Fibroblast of skin of right biceps (primary cell): ENCODE measurements around the gene ZNF181.

ENCODE experiments used
- DNase-seq: peaks from one replicate; pipeline ENCODE4 v3.0.0-alpha.2; 2013

The ZNF181 gene

GRCh38 chr19:34759218-34759917 is 25.3 kb downstream of the ZNF181 start:
- DNase-seq = no peak

GRCh38 chr19:34766386-34766785 is 32.3 kb downstream of the ZNF181 start:
- DNase-seq = no peak

GRCh38 chr19:34767951-34768350 is 33.9 kb downstream of the ZNF181 start:
- DNase-seq = no peak

- DNase-seq = peak; percentile 88
Observed at GRCh38 chr19:34772697-34773554, 38.9 kb downstream of the ZNF181 start, which contains the start of gene ZNF599. Gene ZNF599 (minus strand): TSS chr19:34773215. CDS start chr19:34772841, 374 bp downstream.

- DNase-seq = no peak
Observed at GRCh38 chr19:34773555-34773864, 39.5 kb downstream of the ZNF181 start.

GRCh38 chr19:34774857-34775256 is 40.8 kb downstream of the ZNF181 start:
- no peak for DNase-seq

- no peak for DNase-seq
Observed at GRCh38 chr19:34778342-34778741, 44.3 kb downstream of the ZNF181 start.

GRCh38 chr19:34779652-34780051 is 45.6 kb downstream of the ZNF181 start:
- no peak for DNase-seq

GRCh38 chr19:34786236-34786635 is 52.2 kb downstream of the ZNF181 start:
- no peak for DNase-seq

- DNase-seq = no peak
Observed at GRCh38 chr19:34787059-34787824, 53.2 kb downstream of the ZNF181 start.

GRCh38 chr19:34788074-34788473 is 54.0 kb downstream of the ZNF181 start:
- no peak for DNase-seq

GRCh38 chr19:34793565-34793964 is 59.5 kb downstream of the ZNF181 start:
- no peak for DNase-seq

GRCh38 chr19:34794066-34794960 is 60.3 kb downstream of the ZNF181 start:
- DNase-seq = no peak
